Stimulated activated CD4-positive, alpha-beta T cell treated with anti-CD3 and anti-CD28 coated beads, Interleukin-15, amount 100 ng/mL, for 48 hours (primary cell): ENCODE data around the gene MXD4.

Source experiments
- DNase-seq, 2 donors: peaks; one replicate each; pipeline ENCODE4 v3.0.0-alpha.2; 2020; ENCODE audit warnings: low read depth in 2 of 2

MXD4 gene

GRCh38 chr4:2263926-2264321, 2.0 kb upstream of the MXD4 start:
- no peak for DNase-seq

DNA sequence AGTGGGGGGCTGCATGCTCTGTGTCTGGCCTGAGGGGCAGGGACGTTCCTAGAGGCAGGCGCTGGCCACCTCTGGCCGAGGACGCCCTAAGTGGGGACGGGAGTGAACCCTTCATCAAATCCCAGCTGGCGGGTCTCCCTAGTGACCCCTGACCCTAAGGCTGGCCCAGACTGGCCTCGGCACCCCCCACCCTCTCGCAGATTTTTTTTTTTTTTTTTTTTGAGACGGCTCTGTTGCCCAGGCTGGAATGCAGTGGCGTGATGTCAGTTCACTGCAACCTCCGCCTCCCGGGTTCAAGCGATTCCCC, 988 bp upstream of the MXD4 start:
- no peak for DNase-seq

DNA sequence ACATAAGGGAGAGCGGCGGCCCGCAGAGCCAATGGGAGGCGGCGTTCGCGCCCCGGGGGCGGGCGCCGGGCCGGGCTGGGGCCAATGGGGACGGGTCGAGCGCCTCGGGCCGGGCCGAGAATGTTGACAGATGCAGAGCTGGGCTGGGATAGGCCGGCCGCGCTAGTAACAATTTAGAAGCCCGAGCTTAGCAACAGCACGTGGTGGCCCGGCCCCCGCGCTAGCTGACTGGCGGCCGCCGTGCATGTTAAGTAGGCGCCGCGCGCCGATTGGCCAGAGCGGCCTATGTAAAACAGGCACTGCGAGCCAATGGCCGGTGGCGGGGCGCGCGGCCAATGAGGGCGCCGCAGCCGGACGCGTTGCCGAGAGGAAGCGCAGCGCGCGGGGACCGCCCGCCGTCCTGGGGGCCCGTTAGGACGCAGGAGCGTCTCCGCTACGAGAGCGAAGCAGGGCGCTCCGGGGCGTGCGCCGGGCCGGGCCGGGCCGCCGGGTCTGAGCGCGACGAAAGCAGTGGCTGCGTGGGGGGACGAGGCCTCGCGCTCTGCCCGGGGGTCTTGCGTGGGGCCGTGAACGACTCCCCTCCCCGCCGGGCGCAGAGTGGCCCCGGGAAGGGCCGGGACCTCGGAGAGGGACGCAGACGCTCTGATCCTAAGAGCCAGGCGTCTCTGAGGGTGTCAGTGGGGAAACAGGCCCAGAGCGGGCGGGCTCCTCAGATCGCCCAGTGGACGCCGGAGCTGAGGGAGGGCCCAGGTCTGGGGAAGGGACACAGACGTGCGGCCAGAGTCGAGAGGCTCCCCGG, 435 bp upstream of the MXD4 start:
- peak; percentile 95 to 96 for DNase-seq

DNA sequence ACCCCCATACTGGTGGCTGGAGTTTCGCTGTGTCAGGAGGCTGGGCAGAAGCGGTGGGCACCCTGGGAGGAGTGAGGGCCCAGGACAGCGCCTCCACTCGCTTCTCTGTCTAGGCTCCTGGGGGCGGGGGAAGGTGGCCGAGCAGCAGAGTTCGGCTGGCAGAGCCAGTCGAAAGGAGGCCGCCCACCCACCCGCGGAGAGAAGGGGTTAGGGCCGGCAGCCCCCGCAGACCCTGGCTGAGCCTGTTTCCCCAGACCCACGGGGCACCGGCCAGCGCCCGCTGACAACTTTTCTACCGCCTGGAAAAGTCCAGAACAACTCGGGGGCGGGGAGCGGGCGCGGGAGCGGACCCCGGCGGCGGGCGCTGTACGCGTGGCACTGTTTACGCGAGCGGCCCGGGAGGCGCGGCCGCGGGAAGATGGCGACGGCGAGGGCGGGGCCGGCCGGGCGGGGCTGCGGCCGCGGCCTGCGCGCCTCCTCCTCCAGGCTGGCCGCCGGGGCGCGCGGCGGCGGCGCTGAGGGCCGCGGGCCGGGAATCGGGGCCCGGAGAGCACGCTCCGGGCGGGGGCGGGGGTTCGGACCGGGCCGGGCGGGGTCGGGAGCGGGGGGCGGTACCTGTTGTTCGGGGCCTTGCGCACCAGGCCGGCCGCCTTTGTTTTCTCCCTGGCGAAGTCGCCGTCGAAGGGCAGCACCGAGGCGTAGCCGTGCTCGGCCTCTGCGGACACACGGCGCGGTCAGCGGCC, 628 bp downstream of the MXD4 start:
- DNase-seq: peak in 1 of 2 donors; percentile 43

- DNase-seq: no peak
Measured at GRCh38 chr4:2260344-2261109, 1.4 kb downstream of the MXD4 start.

GRCh38 chr4:2259541-2260343, 2.2 kb downstream of the MXD4 start:
- no peak for DNase-seq

- DNase-seq: no peak
Measured at GRCh38 chr4:2259036-2259540, 2.8 kb downstream of the MXD4 start.

DNA sequence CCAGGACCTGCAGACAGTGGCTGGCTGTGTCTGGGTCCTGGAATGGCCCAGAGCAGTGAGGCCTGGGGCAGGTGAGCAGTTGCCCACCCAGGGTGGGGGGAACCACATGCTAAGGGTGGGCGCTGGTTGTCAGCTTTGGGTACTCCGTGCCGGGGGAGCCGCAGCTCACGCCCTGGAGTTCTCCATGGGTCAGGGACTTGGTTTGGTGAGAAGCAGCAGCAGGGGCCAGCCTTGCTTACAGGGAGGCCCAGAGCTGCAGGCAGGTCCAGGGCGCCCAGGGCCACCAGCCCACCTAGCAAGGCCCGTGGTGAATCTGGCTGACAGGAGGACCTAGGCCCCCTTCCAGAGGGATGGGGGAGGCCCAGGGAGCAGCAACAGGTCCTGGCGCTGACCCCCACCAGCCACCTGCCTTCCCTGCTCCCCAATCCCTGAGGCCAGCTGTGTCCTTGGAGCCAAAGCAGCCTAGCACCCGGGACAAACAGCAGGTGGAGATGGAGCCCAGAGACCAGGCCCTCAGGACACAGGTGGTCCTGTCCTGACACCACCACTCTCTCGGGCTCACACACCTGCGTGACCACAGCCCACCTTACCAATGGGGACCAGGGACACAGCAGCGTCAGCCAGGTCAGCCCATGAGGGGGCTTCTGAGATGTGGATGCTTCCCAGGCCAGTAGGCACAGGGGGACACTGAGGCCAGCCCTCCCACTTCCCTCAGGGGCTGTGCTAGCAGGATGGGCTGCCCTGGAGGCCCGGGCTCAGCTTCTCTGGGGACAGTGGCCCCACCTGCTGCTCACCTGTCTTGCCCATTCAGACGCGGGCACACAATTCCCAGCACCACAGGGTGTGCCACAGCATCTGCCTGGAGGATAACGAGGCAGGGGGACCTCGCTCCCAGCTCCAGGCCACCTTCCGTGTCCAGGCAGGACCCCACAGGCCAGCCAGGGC, 3.5 kb downstream of the MXD4 start:
- no peak for DNase-seq

- no peak for DNase-seq
Measured at GRCh38 chr4:2257361-2258081, 4.4 kb downstream of the MXD4 start.

DNA sequence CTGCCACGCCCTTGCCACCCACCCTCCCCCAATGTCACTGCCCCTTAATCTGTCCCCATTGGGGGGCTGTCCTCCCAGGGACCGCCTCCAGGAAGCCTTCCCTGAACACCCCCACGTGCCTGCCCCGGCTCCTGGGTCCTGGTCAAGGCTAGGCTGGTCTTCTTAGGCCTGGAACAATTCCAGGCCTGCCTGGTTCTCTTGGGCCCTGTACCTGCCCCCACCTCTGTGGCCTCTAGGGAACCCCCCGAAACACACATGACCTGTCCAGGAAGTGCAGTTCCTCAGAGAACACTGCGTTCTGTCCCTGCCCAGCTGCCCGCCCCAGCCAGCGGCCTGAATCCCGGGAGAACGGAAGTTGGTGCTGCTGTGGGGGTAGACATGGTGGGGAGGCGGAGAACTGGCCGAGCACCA, 5.1 kb downstream of the MXD4 start:
- DNase-seq: no peak

- DNase-seq: no peak
Measured at GRCh38 chr4:2256156-2256731, 5.7 kb downstream of the MXD4 start.

DNA sequence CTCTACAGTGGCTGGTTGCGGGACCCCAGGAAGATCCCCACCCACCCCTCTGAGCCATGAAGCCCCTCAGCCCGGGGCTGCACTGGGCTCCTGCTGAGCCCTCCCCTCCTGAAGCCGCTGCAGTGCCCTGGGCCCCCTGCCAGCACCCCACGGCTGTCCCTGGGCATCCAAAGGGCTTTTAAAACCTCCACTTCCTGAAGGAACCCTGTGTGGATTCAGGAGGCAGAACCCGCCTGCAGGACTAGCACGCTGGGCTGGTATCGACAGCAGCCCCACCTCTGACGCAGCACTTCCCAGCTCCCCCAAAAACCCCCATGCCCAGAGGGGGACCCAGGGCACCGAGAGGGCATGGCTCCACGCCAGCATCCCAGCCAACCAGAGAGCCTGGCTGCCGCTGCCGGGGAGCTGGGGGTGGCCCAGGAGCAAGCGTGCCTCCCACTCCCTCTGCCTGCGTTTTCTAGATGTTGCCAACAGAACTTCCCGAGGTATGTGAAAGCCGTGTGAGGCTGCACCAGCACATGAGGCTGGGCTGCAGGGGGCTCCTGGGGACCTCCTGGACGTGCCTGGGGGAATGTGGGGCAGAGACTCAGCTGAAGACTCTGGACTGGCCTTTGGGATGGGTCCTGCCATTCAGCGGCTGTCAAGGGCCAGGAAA, 6.3 kb downstream of the MXD4 start:
- no peak for DNase-seq

GRCh38 chr4:2254665-2255500, 7.0 kb downstream of the MXD4 start:
- DNase-seq: no peak

- DNase-seq: no peak
Measured at GRCh38 chr4:2253160-2254084, 8.5 kb downstream of the MXD4 start.

DNA sequence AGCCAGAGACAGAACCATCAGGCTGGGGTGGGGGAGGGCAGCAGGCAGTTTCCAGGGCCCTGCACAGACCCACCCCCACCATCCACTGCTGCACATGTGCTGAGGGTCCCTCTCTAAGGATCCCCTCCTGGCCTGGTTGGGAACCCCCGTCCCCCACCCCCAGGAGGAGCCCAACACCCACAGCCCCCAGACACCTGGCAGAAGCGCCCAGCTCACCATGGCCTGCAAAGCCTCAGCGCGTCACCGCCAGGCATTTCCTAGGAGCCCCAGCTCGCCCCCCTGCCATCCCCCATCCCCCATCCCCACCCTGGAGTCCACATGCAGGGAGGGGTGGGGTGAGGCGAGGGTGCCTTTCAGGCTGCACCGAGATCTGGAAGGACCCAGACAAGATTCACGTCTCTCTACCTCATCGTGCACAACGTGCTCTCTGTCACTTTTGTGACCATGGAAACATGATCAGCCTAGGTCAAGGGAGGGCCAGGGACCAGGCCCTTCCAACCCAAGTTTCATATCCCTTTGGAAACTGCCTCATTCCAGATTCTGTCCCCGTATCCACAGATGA, 9.3 kb downstream of the MXD4 start:
- DNase-seq: no peak

GRCh38 chr4:2251795-2252529, 9.9 kb downstream of the MXD4 start:
- DNase-seq: no peak
